WERI-Rb-1 (cell line): ENCODE measurements around the gene RPS6KA3.

Experiments used
- DNase-seq: peaks from one replicate; pipeline ENCODE4 v3.0.0-alpha.2; 2020
- H3K27ac ChIP-seq: fragments of 250-450 bp; sonication (Bioruptor Pico); 2 replicates; pipeline ENCODE4 v1.5.1; 2020; ENCODE audit warnings: mild to moderate bottlenecking, moderate library complexity
- H3K27me3 ChIP-seq: fragments of 250-450 bp; sonication (Bioruptor Pico); 2 replicates; pipeline ENCODE4 v1.5.1; 2021; ENCODE audit warnings: mild to moderate bottlenecking, low read depth, moderate library complexity; ENCODE audit not compliant: insufficient read depth, severe bottlenecking
- H3K36me3 ChIP-seq: fragments of 250-450 bp; sonication (Bioruptor Pico); 2 replicates; pipeline ENCODE4 v1.5.1; 2020; ENCODE audit warnings: mild to moderate bottlenecking, moderate library complexity
- H3K4me3 ChIP-seq: 2 replicates; pipeline ENCODE4 v1.5.1; 2011; ENCODE audit warnings: low read depth, mild to moderate bottlenecking, control low read depth, low read length
- H3K9me3 ChIP-seq: fragments of 250-450 bp; sonication (Bioruptor Pico); 2 replicates; pipeline ENCODE4 v1.5.1; 2021; ENCODE audit warnings: mild to moderate bottlenecking, moderate library complexity; ENCODE audit not compliant: severe bottlenecking
- CTCF ChIP-seq: IDR thresholded peaks from 2 replicates; pipeline ENCODE4 v1.5.1; 2011; ENCODE audit warnings: low read depth, mild to moderate bottlenecking, control low read depth, inconsistent platforms, low read length

RPS6KA3 gene

GRCh38 chrX:20306668-20307067 is 40.0 kb upstream of the RPS6KA3 start:
- TF ChIP-seq CTCF = no peak
- Histone ChIP-seq H3K4me3 (no peak overlapping the region), H3K9me3 (no peaks in the 10 kb centered on the region), H3K36me3 (no peaks in the 10 kb centered on the region), H3K27me3 (peaks cover 13% of the 10 kb centered on the region), H3K27ac (no peak overlapping the region)
- DNase-seq = no peak

GRCh38 chrX:20300822-20301221 is 34.1 kb upstream of the RPS6KA3 start:
- Histone ChIP-seq H3K4me3 (no peak overlapping the region), H3K36me3 (no peaks in the 10 kb centered on the region), H3K27ac (no peak overlapping the region), H3K9me3 (no peaks in the 10 kb centered on the region), H3K27me3 (peaks cover 6% of the 10 kb centered on the region)
- no peak for TF ChIP-seq CTCF
- no peak for DNase-seq

- H3K27ac ChIP-seq = no peak overlapping the region
- TF ChIP-seq CTCF = no peak
These were observed 28.2 kb upstream of the RPS6KA3 start for GRCh38 chrX:20294957-20295356.

GRCh38 chrX:20294284-20294683 is 27.6 kb upstream of the RPS6KA3 start:
- no peak overlapping the region for H3K4me3 ChIP-seq
- peaks cover 6% of the 10 kb centered on the region for H3K27me3 ChIP-seq
- no peaks in the 10 kb centered on the region for H3K36me3 ChIP-seq
- no peak for TF ChIP-seq CTCF
- H3K9me3 ChIP-seq = peaks cover 2% of the 10 kb centered on the region
- H3K27ac ChIP-seq = no peak overlapping the region
- DNase-seq = no peak

More at GRCh38 chrX:20294957-20295356, 28.2 kb upstream of the RPS6KA3 start:
- H3K36me3 ChIP-seq = no peaks in the 10 kb centered on the region
- H3K9me3 ChIP-seq = peaks cover 2% of the 10 kb centered on the region
- no peak overlapping the region for H3K4me3 ChIP-seq
- peaks cover 6% of the 10 kb centered on the region for H3K27me3 ChIP-seq
- no peak for DNase-seq

- DNase-seq = no peak
- no peaks in the 10 kb centered on the region for H3K36me3 ChIP-seq
- H3K27ac ChIP-seq = no peak overlapping the region
- H3K9me3 ChIP-seq = no peaks in the 10 kb centered on the region
- H3K27me3 ChIP-seq = peaks cover 4% of the 10 kb centered on the region
- no peak overlapping the region for H3K4me3 ChIP-seq
- TF ChIP-seq CTCF = no peak
These were observed 18.8 kb upstream of the RPS6KA3 start for GRCh38 chrX:20285511-20285910.

GRCh38 chrX:20284992-20285391 is 18.3 kb upstream of the RPS6KA3 start:
- no peak for DNase-seq
- Histone ChIP-seq H3K27ac (no peak overlapping the region), H3K4me3 (no peak overlapping the region), H3K27me3 (peaks cover 8% of the 10 kb centered on the region), H3K9me3 (no peaks in the 10 kb centered on the region), H3K36me3 (no peaks in the 10 kb centered on the region)
- no peak for TF ChIP-seq CTCF
